WTC11 (cell line): Measurements from ENCODE around the gene ELN. TPM values are rescaled to one million over a fixed set of nuclear protein-coding genes. Genes with fewer than 3 reads are reported as not detected.
"Not testable (repeated sequence)": the region's sequence is repeated elsewhere in the genome, so short reads cannot be mapped to it uniquely, and the experiment has no call there.

ENCODE experiments used
- ATAC-seq: fragments of 200-7000 bp; cut with Tn5 transposase; 2 replicates; pipeline ENCODE4 v1.10.0; 2021; ENCODE audit warnings: mild to moderate bottlenecking, moderate library complexity
- CTCF ChIA-PET: fragments of 300-600 bp; sonication (Branson Sonifier 250); formaldehyde crosslinking; loops from one replicate; lab custom pipeline; 2021; ENCODE audit warnings: antibody characterized with exemption; lab: Charles Lee
- POLR2A ChIA-PET: fragments of 350-600 bp; sonication (Branson Sonifier 250); formaldehyde crosslinking; loops from one replicate; lab custom pipeline; 2021; ENCODE audit warnings: antibody characterized with exemption; lab: Charles Lee
- DNase-seq: peaks from one replicate; pipeline ENCODE4 v3.0.0; 2021; ENCODE audit warnings: low spot score
- H3K27ac Mint-ChIP-seq: 2 replicates; pipeline ENCODE4 v1.8.0; 2021; ENCODE audit warnings: mixed read lengths
- H3K27me3 Mint-ChIP-seq: 2 replicates; pipeline ENCODE4 v1.8.0; 2021; ENCODE audit warnings: low read depth, mild to moderate bottlenecking, moderate library complexity, mixed read lengths
- H3K36me3 Mint-ChIP-seq: 2 replicates; pipeline ENCODE4 v1.8.0; 2021; ENCODE audit warnings: mixed read lengths
- H3K4me1 Mint-ChIP-seq: 2 replicates; pipeline ENCODE4 v1.8.0; 2022; ENCODE audit warnings: mixed read lengths
- H3K4me3 Mint-ChIP-seq: 2 replicates; pipeline ENCODE4 v1.8.0; 2021; ENCODE audit warnings: mild to moderate bottlenecking, moderate library complexity, mixed read lengths
- H3K9me3 Mint-ChIP-seq: 2 replicates; pipeline ENCODE4 v1.8.0; 2021; ENCODE audit warnings: mixed read lengths
- E2F5 ChIP-seq: sonication (generic); formaldehyde crosslinking; IDR thresholded peaks from 2 replicates; pipeline ENCODE4 v1.8.1; 2022; ENCODE audit warnings: mild to moderate bottlenecking, moderate library complexity, missing genetic modification reagents
- ESRRA ChIP-seq: sonication (generic); formaldehyde crosslinking; IDR thresholded peaks from 2 replicates; pipeline ENCODE4 v1.8.1; 2022; ENCODE audit warnings: mild to moderate bottlenecking, missing genetic modification reagents, borderline replicate concordance
- FOXK1 ChIP-seq: sonication (generic); formaldehyde crosslinking; IDR thresholded peaks from 2 replicates; pipeline ENCODE4 v1.8.0; 2022; ENCODE audit warnings: mild to moderate bottlenecking, moderate library complexity, missing genetic modification reagents
- JAZF1 ChIP-seq: fragments of 250-450 bp; sonication (Bioruptor Pico); IDR thresholded peaks from 2 replicates; pipeline ENCODE4 v1.9.0; 2021; ENCODE audit warnings: moderate library complexity, mild to moderate bottlenecking, inconsistent platforms
- PRDM15 ChIP-seq: sonication (generic); formaldehyde crosslinking; IDR thresholded peaks from 2 replicates; pipeline ENCODE4 v1.8.0; 2022; ENCODE audit warnings: missing genetic modification reagents
- SP1 ChIP-seq: sonication (generic); formaldehyde crosslinking; conservative IDR thresholded peaks from 2 replicates; pipeline ENCODE4 v1.8.1; 2022; ENCODE audit warnings: missing genetic modification reagents
- STAT6 ChIP-seq: sonication (generic); formaldehyde crosslinking; conservative IDR thresholded peaks from 2 replicates; pipeline ENCODE4 v1.8.1; 2023; ENCODE audit warnings: mild to moderate bottlenecking, low read depth, missing genetic modification reagents, moderate library complexity
- TEAD1 ChIP-seq: sonication (generic); formaldehyde crosslinking; IDR thresholded peaks from 2 replicates; pipeline ENCODE4 v1.8.0; 2022; ENCODE audit warnings: mild to moderate bottlenecking, missing genetic modification reagents
- USF2 ChIP-seq: sonication (generic); formaldehyde crosslinking; IDR thresholded peaks from 2 replicates; pipeline ENCODE4 v1.8.1; 2023; ENCODE audit warnings: mild to moderate bottlenecking, missing genetic modification reagents, moderate library complexity
- ZNF423 ChIP-seq: fragments of 250-450 bp; sonication (Bioruptor Pico); IDR thresholded peaks from 2 replicates; pipeline ENCODE4 v2.1.2; 2022; ENCODE audit warnings: mild to moderate bottlenecking, moderate library complexity
- ZSCAN18 ChIP-seq: fragments of 250-450 bp; sonication (Bioruptor Pico); IDR thresholded peaks from 2 replicates; pipeline ENCODE4 v2.1.2; 2022; ENCODE audit warnings: mild to moderate bottlenecking, moderate library complexity
- total RNA-seq: library from RNA; stranded (reverse); gene quantifications from 3 replicates; pipeline ENCODE4 v1.2.3, GENCODE V29; 2021

The ELN gene
- total RNA-seq, 1 experiment from 2014 or later: 3.3 TPM

GRCh38 chr7:74043523-74043951 lies 15.6 kb downstream of the ELN start:
- no peaks in the 10 kb centered on the region for H3K9me3 Mint-ChIP-seq
- peaks cover 48% of the 10 kb centered on the region for H3K4me1 Mint-ChIP-seq
- H3K36me3 Mint-ChIP-seq: no peaks in the 10 kb centered on the region
- 0 out of 2 replicates have a peak, but pooled peaks have one; percentile 22 for TF ChIP-seq E2F5 (CRISPR knock-in tag)
- peak; percentile 22; the same call in 1 of the 2 replicates for TF ChIP-seq ZNF423 (CRISPR knock-in tag)
- no peak for TF ChIP-seq ZSCAN18 (CRISPR knock-in tag)
- TF ChIP-seq FOXK1 (CRISPR knock-in tag): peak; percentile 91; the same call in 1 of the 2 replicates
- TF ChIP-seq JAZF1 (CRISPR knock-in tag): no peak
- TF ChIP-seq STAT6 (CRISPR knock-in tag): no peak
- no peak for TF ChIP-seq SP1 (CRISPR knock-in tag)
- no peak for TF ChIP-seq PRDM15 (CRISPR knock-in tag)
- TF ChIP-seq ESRRA (CRISPR knock-in tag): no peak
- POLR2A ChIA-PET: interaction anchor here (0.6 kb wide), 1 partner anchor 237 kb away, joined by 6 read pairs; no protein-coding TSS in a partner anchor
- H3K27me3 Mint-ChIP-seq: no peaks in the 10 kb centered on the region
- ATAC-seq: peak; percentile 77
- H3K27ac Mint-ChIP-seq: peak overlapping the region; percentile 84; the same call in 1 of the 2 replicates
- peak overlapping the region; percentile 45; the same call in 1 of the 2 replicates for H3K4me3 Mint-ChIP-seq
- CTCF ChIA-PET: interaction anchor here (1.4 to 12.5 kb wide), 6 partner anchors 9 to 357 kb away, joined by 5 to 122 read pairs (median 8); partner anchors contain the start of gene ELN
- peak; percentile 50 for DNase-seq

GRCh38 chr7:74044366-74045350 lies 16.7 kb downstream of the ELN start:
- no peak overlapping the region for H3K4me3 Mint-ChIP-seq
- H3K36me3 Mint-ChIP-seq: no peaks in the 10 kb centered on the region
- ATAC-seq (no peak), DNase-seq (no peak)
- H3K4me1 Mint-ChIP-seq: peaks cover 48% of the 10 kb centered on the region
- H3K9me3 Mint-ChIP-seq: no peaks in the 10 kb centered on the region
- H3K27me3 Mint-ChIP-seq: no peaks in the 10 kb centered on the region
- TF ChIP-seq ZNF423 (CRISPR knock-in tag) (peak; percentile 32), USF2 (peak; percentile 45; the same call in 1 of the 2 replicates), TEAD1 (no peak)
- POLR2A ChIA-PET: interaction anchor here (0.5 kb wide), 1 partner anchor 28 kb away, joined by 3 read pairs; no protein-coding TSS in a partner anchor
- CTCF ChIA-PET: interaction anchor here (0.7 to 12.5 kb wide), 8 partner anchors 8 to 356 kb away, joined by 4 to 122 read pairs (median 6); partner anchors contain the start of gene ELN
- H3K27ac Mint-ChIP-seq: peak overlapping the region; percentile 23

GRCh38 chr7:74046581-74046980 lies 18.6 kb downstream of the ELN start:
- DNase-seq, H3K4me3 Mint-ChIP-seq, POLR2A ChIA-PET, H3K9me3 Mint-ChIP-seq, ATAC-seq, H3K36me3 Mint-ChIP-seq, H3K27me3 Mint-ChIP-seq, H3K27ac Mint-ChIP-seq: not testable (repeated sequence)
- CTCF ChIA-PET: interaction anchor here (4.3 to 12.5 kb wide), 2 partner anchors 21 to 160 kb away, joined by 18 to 122 read pairs; partner anchors contain the start of gene ELN
- peaks cover 37% of the 10 kb centered on the region for H3K4me1 Mint-ChIP-seq
